Astrocyte (in vitro differentiated cells and primary cell): ENCODE data around the gene STX11.

Experiments
- CTCF ChIP-seq: IDR thresholded peaks from 2 replicates; pipeline ENCODE4 v1.5.1; 2011; ENCODE audit warnings: low read depth, mild to moderate bottlenecking, inconsistent platforms, low read length, moderate library complexity; ENCODE audit not compliant: insufficient read depth
- EZH2 ChIP-seq: IDR thresholded peaks from 2 replicates; pipeline ENCODE4 v1.6.1; 2012; ENCODE audit warnings: mild to moderate bottlenecking, low read length, inconsistent platforms; ENCODE audit not compliant: insufficient read depth

- TF ChIP-seq CTCF: no peak
- no peak for TF ChIP-seq EZH2
These were observed 10.2 kb downstream of the STX11 start for GRCh38 chr6:144160431-144161005.
